Endodermal cell (in vitro differentiated cells): Measurements from ENCODE around the gene GNAT1. TPM values are rescaled to one million over a fixed set of nuclear protein-coding genes. Genes with fewer than 3 reads are reported as not detected.

Experiments
- DNase-seq: peaks from one replicate; pipeline ENCODE4 v3.0.0-alpha.2; 2017
- H3K27ac ChIP-seq: 2 replicates; pipeline ENCODE4 v1.5.1; 2013; ENCODE audit warnings: mild to moderate bottlenecking, low read depth, low read length, moderate library complexity
- H3K27me3 ChIP-seq: 2 replicates; pipeline ENCODE4 v1.6.1; 2013; ENCODE audit warnings: mild to moderate bottlenecking, low read length, moderate library complexity; ENCODE audit not compliant: insufficient read depth, control insufficient read depth, poor library complexity, severe bottlenecking
- H3K36me3 ChIP-seq: 2 replicates; pipeline ENCODE4 v1.7.0; 2013; ENCODE audit warnings: mild to moderate bottlenecking, low read length, moderate library complexity; ENCODE audit not compliant: control insufficient read depth, insufficient read depth
- H3K4me1 ChIP-seq: one replicate; pipeline ENCODE4 v1.7.0; 2013; ENCODE audit warnings: low read length; ENCODE audit not compliant: control insufficient read depth, insufficient read depth
- H3K4me3 ChIP-seq: 2 replicates; pipeline ENCODE4 v1.5.1; 2013; ENCODE audit warnings: mild to moderate bottlenecking, low read length, moderate library complexity
- H3K9ac ChIP-seq: 2 replicates; pipeline ENCODE4 v1.6.1; 2013; ENCODE audit warnings: mild to moderate bottlenecking, low read length, moderate library complexity; ENCODE audit not compliant: poor library complexity, severe bottlenecking; ENCODE audit errors: extremely low read depth
- H3K9me3 ChIP-seq: 2 replicates; pipeline ENCODE4 v1.6.1; 2013; ENCODE audit warnings: mild to moderate bottlenecking, low read length, moderate library complexity; ENCODE audit not compliant: control insufficient read depth
- H3K27ac Mint-ChIP-seq: 2 replicates; pipeline ENCODE4 v1.8.0; 2020; ENCODE audit warnings: mixed read lengths
- H3K27me3 Mint-ChIP-seq: 2 replicates; pipeline ENCODE4 v1.8.0; 2021; ENCODE audit warnings: mild to moderate bottlenecking, mixed read lengths; ENCODE audit not compliant: insufficient read depth
- H3K36me3 Mint-ChIP-seq: 2 replicates; pipeline ENCODE4 v1.8.0; 2020; ENCODE audit warnings: low read depth, mixed read lengths
- H3K4me1 Mint-ChIP-seq: 2 replicates; pipeline ENCODE4 v1.8.0; 2020; ENCODE audit warnings: mixed read lengths
- H3K4me3 Mint-ChIP-seq: 2 replicates; pipeline ENCODE4 v1.8.0; 2020; ENCODE audit warnings: mild to moderate bottlenecking, moderate library complexity, mixed read lengths
- H3K9me3 Mint-ChIP-seq: 2 replicates; pipeline ENCODE4 v1.8.0; 2020; ENCODE audit warnings: mild to moderate bottlenecking, mixed read lengths
- CTCF ChIP-seq: fragments of 200-600 bp; sonication (generic); conservative IDR thresholded peaks from 2 replicates; pipeline ENCODE4 v1.5.0; 2021; ENCODE audit warnings: antibody characterized with exemption, mild to moderate bottlenecking
- WGBS, 2 experiments: methylation state at CpG; one replicate each; pipeline versions ENCODE4 v1.1.5 to v1.1.7; 2013; ENCODE audit warnings: missing lambda C conversion rate in 2 of 2, mixed read lengths in 1 of 2; ENCODE audit not compliant: insufficient coverage in 1 of 2, insufficient read length in 1 of 2; 5-methylcytosine and 5-hydroxymethylcytosine counted together
- total RNA-seq, 2 donors: library from RNA; stranded (reverse); fragmentation: NEBNext Ultra II Directional in 1 of 2; extraction: Animal tissue kit (Norgen Biotek cat#: 25700) in 1 of 2; gene quantifications; 2 replicates in 1 of 2; 3 replicates in 1 of 2; pipeline ENCODE4 v1.2.1, GENCODE V29; 2021

GNAT1 gene
- total RNA-seq, 2 donors from 2014 or later, result 0.42 to 1.2 TPM

DNA sequence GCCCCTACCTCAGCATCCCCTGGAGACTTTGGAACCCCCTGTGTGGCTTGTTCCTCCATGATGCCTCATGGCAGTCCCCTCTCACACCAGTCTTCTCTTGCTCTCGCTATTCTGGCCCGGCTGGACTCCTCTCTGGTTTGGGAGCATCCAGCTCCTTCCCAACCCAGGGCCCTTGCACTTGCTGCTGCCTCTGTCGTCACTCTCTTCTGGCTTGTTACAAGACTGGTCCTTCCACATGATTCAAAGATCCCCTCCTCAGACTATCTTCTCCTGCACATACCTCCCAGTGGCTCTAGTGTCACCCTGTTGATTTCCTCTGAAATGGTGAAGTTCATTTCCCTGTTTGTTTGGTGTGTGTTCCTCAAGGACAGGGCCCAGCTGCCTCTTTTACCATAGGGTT is 38.1 kb downstream of the GNAT1 start:
- Mint-ChIP-seq H3K9me3 (no peaks in the 10 kb centered on the region), H3K4me1 (peaks cover 19% of the 10 kb centered on the region), H3K27ac (no peak overlapping the region), H3K36me3 (no peaks in the 10 kb centered on the region), H3K27me3 (peaks cover 19% of the 10 kb centered on the region), H3K4me3 (no peak overlapping the region)
- WGBS, 2 experiments, result 90 to 92% methylated on average over 3 of the region's 3 CpGs
- no peak for TF ChIP-seq CTCF
- Histone ChIP-seq H3K27me3 (no peaks in the 10 kb centered on the region), H3K4me3 (no peak overlapping the region), H3K9me3 (no peaks in the 10 kb centered on the region), H3K4me1 (no peaks in the 10 kb centered on the region), H3K27ac (no peak overlapping the region), H3K36me3 (no peaks in the 10 kb centered on the region), H3K9ac (no peak overlapping the region)
- DNase-seq, result no peak

- no peak overlapping the region for H3K27ac ChIP-seq
- no peaks in the 10 kb centered on the region for H3K36me3 ChIP-seq
- 93% methylated on average over 7 to 8 of the region's 8 CpGs for WGBS, 2 experiments
- H3K27me3 ChIP-seq, result no peaks in the 10 kb centered on the region
- Mint-ChIP-seq H3K27ac (no peak overlapping the region), H3K36me3 (no peaks in the 10 kb centered on the region), H3K9me3 (no peaks in the 10 kb centered on the region), H3K27me3 (peaks cover 13% of the 10 kb centered on the region), H3K4me1 (peaks cover 17% of the 10 kb centered on the region), H3K4me3 (no peak overlapping the region)
- H3K4me3 ChIP-seq, result no peak overlapping the region
- H3K9ac ChIP-seq, result no peak overlapping the region
- DNase-seq, result no peak
- TF ChIP-seq CTCF, result no peak
- no peaks in the 10 kb centered on the region for H3K4me1 ChIP-seq
- no peaks in the 10 kb centered on the region for H3K9me3 ChIP-seq
Measured at GRCh38 chr3:50230104-50230793, 38.8 kb downstream of the GNAT1 start.

DNA sequence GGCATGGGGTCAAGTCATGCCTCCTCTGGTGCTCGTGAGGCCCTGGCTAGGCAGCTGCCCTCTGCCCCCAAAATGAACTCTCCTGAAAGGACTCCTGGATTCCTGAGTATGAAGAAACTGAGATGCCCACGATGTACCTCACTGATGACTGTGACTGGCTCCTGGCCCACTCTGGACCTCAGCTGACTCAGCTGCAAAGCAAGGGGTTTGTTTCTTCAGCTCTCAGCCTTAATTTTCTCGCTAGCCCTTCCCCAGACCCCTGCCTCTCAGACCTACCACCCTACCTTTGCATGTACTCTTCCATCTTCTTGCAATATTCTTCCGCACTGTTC is 39.4 kb downstream of the GNAT1 start:
- Mint-ChIP-seq H3K9me3 (no peaks in the 10 kb centered on the region), H3K27ac (no peak overlapping the region), H3K27me3 (peaks cover 10% of the 10 kb centered on the region), H3K36me3 (no peaks in the 10 kb centered on the region), H3K4me3 (no peak overlapping the region), H3K4me1 (peaks cover 17% of the 10 kb centered on the region)
- no peak overlapping the region for H3K4me3 ChIP-seq
- no peak overlapping the region for H3K27ac ChIP-seq
- H3K9ac ChIP-seq, result no peak overlapping the region
- H3K9me3 ChIP-seq, result no peaks in the 10 kb centered on the region
- H3K36me3 ChIP-seq, result no peaks in the 10 kb centered on the region
- no peak for DNase-seq
- 93 to 100% methylated on average over 4 of the region's 4 CpGs for WGBS, 2 experiments
- H3K4me1 ChIP-seq, result no peaks in the 10 kb centered on the region
- TF ChIP-seq CTCF, result no peak
- H3K27me3 ChIP-seq, result no peaks in the 10 kb centered on the region
